KOPT-K1 (cell line): ENCODE data around the gene FXN.

Experiments used
- H3K27ac ChIP-seq: fragments of 200-600 bp; sonication (generic); 2 replicates; pipeline ENCODE4 v1.5.1; 2016; ENCODE audit warnings: antibody characterized with exemption, mild to moderate bottlenecking, low read depth, low read length; ENCODE audit not compliant: poor library complexity, severe bottlenecking
- H3K36me3 ChIP-seq: fragments of 200-600 bp; sonication (generic); 2 replicates; pipeline ENCODE4 v1.5.1; 2017; ENCODE audit warnings: antibody characterized with exemption, mild to moderate bottlenecking, low read length, moderate library complexity; ENCODE audit not compliant: insufficient read depth
- H3K9me3 ChIP-seq: fragments of 200-600 bp; sonication (generic); 2 replicates; pipeline ENCODE4 v1.5.1; 2017; ENCODE audit warnings: antibody characterized with exemption, low read length, mild to moderate bottlenecking; ENCODE audit not compliant: insufficient read depth, poor library complexity, severe bottlenecking

Gene FXN

GRCh38 chr9:69145144-69145715, 109.7 kb downstream of the FXN start:
- no peaks in the 10 kb centered on the region for H3K36me3 ChIP-seq
- no peaks in the 10 kb centered on the region for H3K9me3 ChIP-seq
- no peak overlapping the region for H3K27ac ChIP-seq

DNA sequence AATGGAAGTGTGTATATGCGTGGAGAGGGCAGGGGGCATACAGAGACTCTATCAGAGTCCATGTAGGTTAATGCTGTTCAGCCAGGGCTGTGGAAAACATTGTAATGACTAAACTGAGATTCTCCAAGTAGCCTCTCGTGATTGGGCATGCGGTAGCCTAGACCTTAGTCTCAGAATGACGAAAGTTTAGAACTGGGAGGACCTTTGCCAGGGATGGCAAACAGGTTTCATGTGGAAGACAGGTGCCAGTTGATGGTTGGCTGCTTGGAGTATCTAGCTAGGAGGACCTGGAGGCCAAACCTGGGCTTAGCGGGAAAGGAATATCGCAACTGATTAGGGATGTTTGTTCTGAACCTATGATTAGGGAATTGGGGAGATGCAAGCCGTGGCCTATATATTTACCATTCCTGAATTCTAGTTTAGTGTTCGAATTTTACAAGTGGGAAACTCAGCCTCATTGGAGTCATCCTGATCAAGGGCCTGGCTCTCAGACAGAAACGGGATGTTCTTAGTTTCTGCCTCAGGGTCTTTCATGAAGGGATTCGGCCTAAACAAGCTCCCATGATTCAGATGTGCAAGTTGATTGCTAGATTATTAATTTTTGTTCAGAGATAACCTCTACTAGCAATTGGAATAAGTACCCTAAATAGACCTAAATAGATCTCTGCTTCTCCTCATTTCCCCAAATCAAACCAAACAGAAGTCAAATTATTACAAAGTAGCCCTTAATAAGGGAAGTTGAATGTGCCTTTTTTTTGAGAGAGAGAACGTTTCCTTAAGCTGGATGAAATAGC, 111.7 kb downstream of the FXN start:
- Histone ChIP-seq H3K36me3 (no peaks in the 10 kb centered on the region), H3K9me3 (no peaks in the 10 kb centered on the region), H3K27ac (no peak overlapping the region)

GRCh38 chr9:69149321-69149807, 113.8 kb downstream of the FXN start:
- Histone ChIP-seq H3K9me3 (no peaks in the 10 kb centered on the region), H3K27ac (no peak overlapping the region), H3K36me3 (no peaks in the 10 kb centered on the region)
